K562 (cell line): ENCODE results near the gene NDUFB8. TPM values are rescaled to one million over a fixed set of nuclear protein-coding genes. Genes with fewer than 3 reads are reported as not detected.

Experiments
- ATAC-seq: fragments of 200-7000 bp; cut with Tn5 transposase; 3 replicates; pipeline ENCODE4 v1.9.1; 2020; ENCODE audit warnings: moderate library complexity
- BruUV-seq: library from RNA; stranded (reverse); fragments of 400-500 nt; replicated peaks from 2 replicates; lab custom pipeline; 2021; lab: Mats Ljungman, UMichigan
- CTCF ChIA-PET: fragments of 300-600 bp; formaldehyde crosslinking; extraction: SDS; loops from one replicate; lab custom pipeline; 2021; ENCODE audit warnings: low intra/inter-chr PET ratio; lab: Yijun Ruan, JAX
- POLR2A ChIA-PET: fragments of 300-600, 350-650 bp; sonication (Branson Sonifier 250); formaldehyde crosslinking; extraction: SDS; loops from one replicate; lab custom pipeline; 2021; ENCODE audit warnings: antibody characterized with exemption, inconsistent platforms; lab: Yijun Ruan, JAX
- DNase-seq, 4 experiments: peaks; one replicate each; pipeline versions ENCODE4 v3.0.0 to v3.0.0-alpha.2; 2011 to 2018; ENCODE audit warnings: low spot score in 3 of 4, mixed read lengths in 3 of 4; ENCODE audit errors: extremely low read depth in 1 of 4
- FAIRE-seq: peaks from 2 replicates; lab custom pipeline; 2011; peaks lifted over from hg19 to GRCh38; lab: Jason Lieb, UNC
- H2AFZ ChIP-seq: 2 replicates; pipeline ENCODE4 v1.6.0; 2011; ENCODE audit warnings: low read depth, low read length, control low read depth, inconsistent platforms
- H3K27ac ChIP-seq: fragments of 200-600 bp; 3 replicates; pipeline ENCODE4 v1.8.0; 2011; ENCODE audit warnings: low read depth, mild to moderate bottlenecking, control low read depth, inconsistent platforms, low read length, moderate library complexity, mixed read lengths; ENCODE audit errors: extremely low read depth
- H3K27me3 ChIP-seq, 2 experiments: fragments of 300-600 bp in 1 of 2; 2 replicates in 1 of 2; 3 replicates in 1 of 2; pipeline versions ENCODE4 v1.6.0 to v1.8.0; 2011; ENCODE audit warnings: inconsistent platforms in 2 of 2, low read length in 2 of 2, mild to moderate bottlenecking in 1 of 2, mixed read lengths in 1 of 2, moderate library complexity in 1 of 2; ENCODE audit not compliant: control insufficient read depth in 2 of 2, insufficient read depth in 2 of 2
- H3K36me3 ChIP-seq: fragments of 300-600 bp; 3 replicates; pipeline ENCODE4 v1.8.0; 2011; ENCODE audit warnings: mild to moderate bottlenecking, low read length, inconsistent platforms; ENCODE audit not compliant: control insufficient read depth, insufficient read depth
- H3K4me1 ChIP-seq, 2 experiments: fragments of 200-600 bp in 1 of 2; replicated peaks in 1 of 2; 2 replicates in 1 of 2; 3 replicates in 1 of 2; pipeline versions ENCODE4 v1.5.1 to v1.8.0; 2011; ENCODE audit warnings: inconsistent platforms in 2 of 2, low read length in 2 of 2, mild to moderate bottlenecking in 1 of 2, mixed read lengths in 1 of 2, moderate library complexity in 1 of 2; ENCODE audit not compliant: control insufficient read depth in 2 of 2, insufficient read depth in 2 of 2
- H3K4me2 ChIP-seq: 2 replicates; pipeline ENCODE4 v1.6.1; 2011; ENCODE audit warnings: low read length, control low read depth, inconsistent platforms, mixed read lengths; ENCODE audit not compliant: insufficient read depth
- H3K4me3 ChIP-seq: fragments of 200-600 bp; sonication (generic), shearing (Covaris generic); 2 replicates; pipeline ENCODE4 v1.5.1; 2016; ENCODE audit warnings: control low read depth, inconsistent platforms
- H3K79me2 ChIP-seq: fragments of 200-600 bp; 3 replicates; pipeline ENCODE4 v1.8.0; 2011; ENCODE audit warnings: low read length, inconsistent platforms; ENCODE audit not compliant: control insufficient read depth, insufficient read depth
- H3K9ac ChIP-seq, 2 experiments: 2 replicates each; pipeline versions ENCODE4 v1.6.0 to v1.6.1; 2011; ENCODE audit warnings: low read depth in 2 of 2, low read length in 2 of 2, control low read depth in 1 of 2, inconsistent platforms in 1 of 2, mild to moderate bottlenecking in 1 of 2, mixed read lengths in 1 of 2; ENCODE audit not compliant: insufficient read depth in 1 of 2
- H3K9me1 ChIP-seq: one replicate; pipeline ENCODE4 v1.6.0; 2011; ENCODE audit warnings: inconsistent platforms, mild to moderate bottlenecking, low read length, moderate library complexity; ENCODE audit not compliant: control insufficient read depth, insufficient read depth
- H3K9me3 ChIP-seq: replicated peaks from 2 replicates; pipeline ENCODE4 v1.5.1; 2011; ENCODE audit warnings: low read depth, low read length, inconsistent platforms; ENCODE audit not compliant: control insufficient read depth, insufficient read depth
- H4K20me1 ChIP-seq: replicated peaks from 2 replicates; pipeline ENCODE4 v1.6.1; 2011; ENCODE audit warnings: low read length, inconsistent platforms, mixed read lengths; ENCODE audit not compliant: control insufficient read depth, insufficient read depth
- CBX8 ChIP-seq: fragments of 200-600 bp; sonication (generic); IDR thresholded peaks from 2 replicates; pipeline ENCODE4 v1.6.1; 2012; ENCODE audit warnings: borderline replicate concordance, mixed run types, low read depth, mild to moderate bottlenecking, moderate library complexity, mixed read lengths, low read length, control low read depth, inconsistent platforms; ENCODE audit not compliant: poor library complexity, severe bottlenecking; ENCODE audit errors: extremely low read depth
- CTBP1 ChIP-seq: fragments of 450-650 bp; IDR thresholded peaks from 2 replicates; pipeline ENCODE4 v1.6.1; 2016; ENCODE audit warnings: borderline replicate concordance
- CTCF ChIP-seq, 3 experiments: IDR thresholded peaks in 2 of 3; conservative IDR thresholded peaks in 1 of 3; 2 replicates each; pipeline ENCODE4 v1.5.1; 2011 to 2012; ENCODE audit warnings: low read length in 3 of 3, mild to moderate bottlenecking in 3 of 3, control low read depth in 2 of 3, improper control_type of control experiment in 1 of 3, inconsistent platforms in 1 of 3, low read depth in 1 of 3, mixed read lengths in 1 of 3, moderate library complexity in 1 of 3; ENCODE audit not compliant: insufficient read depth in 2 of 3
- CTCFL ChIP-seq: IDR thresholded peaks from 2 replicates; pipeline ENCODE4 v1.6.1; 2011; ENCODE audit warnings: borderline replicate concordance, low read depth, mild to moderate bottlenecking, moderate library complexity, low read length; ENCODE audit not compliant: insufficient read depth, poor library complexity, severe bottlenecking
- ESRRB ChIP-seq: fragments of 250-450 bp; sonication (Bioruptor Pico); IDR thresholded peaks from 2 replicates; pipeline ENCODE4 v1.5.0; 2020; ENCODE audit warnings: mild to moderate bottlenecking, moderate library complexity, borderline replicate concordance
- HBP1 ChIP-seq: fragments of 450-650 bp; formaldehyde crosslinking; IDR thresholded peaks from 2 replicates; pipeline ENCODE4 v1.4.0; 2022; ENCODE audit warnings: missing genetic modification characterization
- SMAD4 ChIP-seq: fragments of 250-450 bp; sonication (Bioruptor Pico); conservative IDR thresholded peaks from 2 replicates; pipeline ENCODE4 v1.8.0; 2021; ENCODE audit warnings: inconsistent platforms, mild to moderate bottlenecking, moderate library complexity
- ZNF316 ChIP-seq: fragments of 450-650 bp; IDR thresholded peaks from 2 replicates; pipeline ENCODE4 v1.6.1; 2016
- ZNF444 ChIP-seq: fragments of 250-450 bp; sonication (Bioruptor Pico); IDR thresholded peaks from 2 replicates; pipeline ENCODE4 v1.4.0; 2020; ENCODE audit warnings: mild to moderate bottlenecking, moderate library complexity
- WGBS: fragments of 100-300 bp; shearing (Covaris generic); methylation state at CpG from one replicate; pipeline ENCODE4 v1.1.6; 2016; ENCODE audit warnings: low coverage, mixed read lengths; ENCODE audit not compliant: insufficient coverage; ENCODE audit errors: missing lambda C conversion rate; 5-methylcytosine and 5-hydroxymethylcytosine counted together
- in situ Hi-C: fragments of 300-500 bp; cut with MboI; formaldehyde crosslinking; loops from 4 replicates; pipeline ENCODE4 v1.15.0; 2018; ENCODE audit warnings: inconsistent platforms, mixed read lengths
- intact Hi-C: fragments of 100-400 bp; cut with micrococcal nuclease; formaldehyde crosslinking; loops from 2 replicates; pipeline ENCODE4 v1.14.2; 2022
- polyA plus RNA-seq, 8 experiments: library from polyadenylated mRNA; depleted of rRNA in 4 of 8; stranded (reverse) in 5 of 8; unstranded in 3 of 8; fragments of >200 nt; fragmentation: Nextera tagmentation in 2 of 8; fragmentation: Illumina TruSeq in 1 of 8; extraction: Ambion mirVana in 2 of 8; extraction: Trizol in 1 of 8; gene quantifications; 2 replicates each; pipeline versions ENCODE4 v1.2.1 to v1.2.3, GENCODE V29; 2011 to 2014; ENCODE audit warnings: inconsistent platforms in 1 of 8, missing spikeins in 1 of 8
- total RNA-seq, 7 experiments: library from RNA; depleted of rRNA in 6 of 7; stranded (reverse); fragments of >200 nt in 6 of 7; fragmentation: Illumina TruSeq in 2 of 7; extraction: Trizol in 2 of 7; gene quantifications; 2 replicates each; pipeline versions ENCODE4 v1.2.1 to v1.2.3, GENCODE V29; 2011 to 2021; ENCODE audit warnings: low replicate concordance in 1 of 7

NDUFB8 gene
- total and polyA plus RNA-seq, 9 of the 15 experiments (the other 6 are each of a cell fraction or from before 2014, with no cell fraction given) = 131 to 360 (median 199) TPM

- DNase-seq (peak; percentile 17 to 29 (median 26)), FAIRE-seq (no peak), ATAC-seq (peak; percentile 71)
- in situ Hi-C loops = loop anchor here (25.0 kb wide), 1 partner anchor 292 kb away; no protein-coding TSS in a partner anchor
- H3K4me3 ChIP-seq = peak overlapping the region; percentile 29
- WGBS = 27% methylated on average over 18 of the region's 28 CpGs
- H3K79me2 ChIP-seq = no peaks in the 10 kb centered on the region
- no TSS peak for BruUV-seq
- peak overlapping the region; percentile 58 for H3K4me2 ChIP-seq
- 0 out of 2 replicates have a peak overlapping the region, but pooled peaks have one; percentile 24 for H2AFZ ChIP-seq
- H3K9me1 ChIP-seq = no peaks in the 10 kb centered on the region
- ChIA-PET CTCF (no interaction called here), POLR2A (interaction anchor here (0.6 to 1.3 kb wide), 3 partner anchors 9 to 15 kb away, joined by 3 to 4 read pairs (median 3); no protein-coding TSS in a partner anchor)
- TF ChIP-seq CBX8 (no peak), ZNF444 (CRISPR knock-in tag) (no peak), ZNF316 (0 out of 2 replicates have a peak, but pooled peaks have one; percentile 15), ESRRB (CRISPR knock-in tag) (no peak), CTCF (IDR thresholded peaks at IDR 0.05 in 2 of 3, conservative IDR thresholded peaks at IDR 0.05 in 1 of 3; ENCODE audit: insufficient read depth in 2 of 3, low read depth in 1 of 3, low read length in 3 of 3) (peak in 2 of 3 experiments; percentile 24 to 44; a peak in 2 of 6 replicates), HBP1 (CRISPR knock-in tag) (no peak), CTBP1 (no peak), CTCFL (peak; percentile 54), SMAD4 (CRISPR knock-in tag) (no peak)
- H3K27me3 ChIP-seq = peaks cover 7 to 45% of the 10 kb centered on the region in 2 experiments; a peak in 4 of 5 replicates
- H4K20me1 ChIP-seq = no peaks in the 10 kb centered on the region; the same call in 1 of the 2 replicates
- H3K9ac ChIP-seq = peak overlapping the region in 1 of 2 experiments; percentile 26; a peak in 1 of 4 replicates
- H3K4me1 ChIP-seq = peaks cover 0 to 5% of the 10 kb centered on the region in 2 experiments; a peak in 2 of 5 replicates
- no peaks in the 10 kb centered on the region for H3K9me3 ChIP-seq
- H3K27ac ChIP-seq = no peak overlapping the region
- no peaks in the 10 kb centered on the region for H3K36me3 ChIP-seq
- intact Hi-C loops = no loop called here
These were observed 40.2 kb upstream of the NDUFB8 start for GRCh38 chr10:100569687-100570481.
